Astrocyte (in vitro differentiated cells and primary cell): ENCODE results near the gene ATXN7L1.

Experiments used
- EZH2 ChIP-seq: IDR thresholded peaks from 2 replicates; pipeline ENCODE4 v1.6.1; 2012; ENCODE audit warnings: mild to moderate bottlenecking, low read length, inconsistent platforms; ENCODE audit not compliant: insufficient read depth
- TF ChIP-seq, protein P1 (sequence below): IDR thresholded peaks from 2 replicates; pipeline ENCODE4 v1.5.1; 2011; ENCODE audit warnings: low read depth, mild to moderate bottlenecking, inconsistent platforms, low read length, moderate library complexity; ENCODE audit not compliant: insufficient read depth

DNA sequence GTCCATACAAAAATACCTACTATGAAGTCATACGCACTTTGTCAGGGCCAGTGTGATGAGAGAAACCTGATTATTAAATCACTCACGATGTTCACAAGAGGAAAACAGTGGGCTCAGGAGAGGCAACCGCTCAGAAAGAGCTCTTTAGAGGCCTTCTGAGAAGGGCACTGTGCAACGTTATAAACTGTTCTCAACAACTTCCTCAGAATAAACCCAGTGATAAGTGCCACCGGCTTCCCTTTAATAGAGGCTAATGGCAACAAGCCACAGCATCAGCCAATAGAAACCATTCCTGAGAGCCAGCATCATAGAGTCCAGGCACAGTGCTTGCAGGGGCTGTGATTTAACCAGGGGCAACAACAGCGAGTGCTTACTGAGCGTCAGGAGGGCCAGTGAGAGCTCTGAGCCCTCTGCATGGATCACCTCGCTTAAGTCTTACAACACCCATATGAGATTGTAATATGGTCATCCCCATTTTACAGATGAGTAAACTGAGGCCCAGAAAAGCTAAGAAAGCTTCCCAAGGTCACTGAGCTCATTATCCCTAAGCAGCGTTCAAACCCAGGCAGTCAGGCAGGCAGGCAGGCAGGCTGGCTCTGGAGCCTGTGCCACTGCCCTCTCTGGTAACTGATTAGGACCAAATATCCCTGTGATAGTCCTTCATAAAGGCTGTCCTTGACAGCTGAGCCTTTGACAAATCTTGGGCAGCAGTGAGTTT lies 30.9 kb upstream of the ATXN7L1 start:
- TF ChIP-seq, protein P1, sequence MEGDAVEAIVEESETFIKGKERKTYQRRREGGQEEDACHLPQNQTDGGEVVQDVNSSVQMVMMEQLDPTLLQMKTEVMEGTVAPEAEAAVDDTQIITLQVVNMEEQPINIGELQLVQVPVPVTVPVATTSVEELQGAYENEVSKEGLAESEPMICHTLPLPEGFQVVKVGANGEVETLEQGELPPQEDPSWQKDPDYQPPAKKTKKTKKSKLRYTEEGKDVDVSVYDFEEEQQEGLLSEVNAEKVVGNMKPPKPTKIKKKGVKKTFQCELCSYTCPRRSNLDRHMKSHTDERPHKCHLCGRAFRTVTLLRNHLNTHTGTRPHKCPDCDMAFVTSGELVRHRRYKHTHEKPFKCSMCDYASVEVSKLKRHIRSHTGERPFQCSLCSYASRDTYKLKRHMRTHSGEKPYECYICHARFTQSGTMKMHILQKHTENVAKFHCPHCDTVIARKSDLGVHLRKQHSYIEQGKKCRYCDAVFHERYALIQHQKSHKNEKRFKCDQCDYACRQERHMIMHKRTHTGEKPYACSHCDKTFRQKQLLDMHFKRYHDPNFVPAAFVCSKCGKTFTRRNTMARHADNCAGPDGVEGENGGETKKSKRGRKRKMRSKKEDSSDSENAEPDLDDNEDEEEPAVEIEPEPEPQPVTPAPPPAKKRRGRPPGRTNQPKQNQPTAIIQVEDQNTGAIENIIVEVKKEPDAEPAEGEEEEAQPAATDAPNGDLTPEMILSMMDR: no peak
- no peak for TF ChIP-seq EZH2
